GM03348 (cell line): ENCODE results near the gene OR13A1.
"Not testable (repeated sequence)": the region's sequence is repeated elsewhere in the genome, so short reads cannot be mapped to it uniquely, and the experiment has no call there.

ENCODE experiments used
- DNase-seq: peaks from one replicate; pipeline ENCODE4 v3.0.0; 2012; ENCODE audit warnings: low spot score

OR13A1 gene, protein sequence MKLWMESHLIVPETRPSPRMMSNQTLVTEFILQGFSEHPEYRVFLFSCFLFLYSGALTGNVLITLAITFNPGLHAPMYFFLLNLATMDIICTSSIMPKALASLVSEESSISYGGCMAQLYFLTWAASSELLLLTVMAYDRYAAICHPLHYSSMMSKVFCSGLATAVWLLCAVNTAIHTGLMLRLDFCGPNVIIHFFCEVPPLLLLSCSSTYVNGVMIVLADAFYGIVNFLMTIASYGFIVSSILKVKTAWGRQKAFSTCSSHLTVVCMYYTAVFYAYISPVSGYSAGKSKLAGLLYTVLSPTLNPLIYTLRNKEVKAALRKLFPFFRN

DNA sequence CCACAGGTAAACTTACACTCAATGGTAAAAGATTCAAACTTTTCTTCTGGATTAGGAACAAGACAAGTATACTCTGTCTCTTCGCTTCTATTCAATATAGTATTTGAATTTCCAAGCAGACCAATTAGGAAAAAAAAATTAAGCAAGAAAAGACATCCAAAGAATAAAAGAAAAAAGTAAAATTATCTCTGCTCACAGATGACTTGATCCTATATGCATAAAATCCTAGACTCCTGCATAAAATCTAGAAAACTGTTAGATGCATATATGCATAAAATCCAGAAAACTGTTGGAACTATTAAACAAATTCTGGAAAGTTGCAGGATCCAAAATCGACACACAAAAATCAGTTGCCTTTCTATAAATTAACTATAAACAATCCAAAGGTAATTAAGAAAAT is at the start of gene OR13A1:
Gene OR13A1, minus strand, starts transcription at position 101 of the 400 bp plus-strand sequence. CDS start 11,186 bp downstream, outside the sequence.
- no peak for DNase-seq

DNA sequence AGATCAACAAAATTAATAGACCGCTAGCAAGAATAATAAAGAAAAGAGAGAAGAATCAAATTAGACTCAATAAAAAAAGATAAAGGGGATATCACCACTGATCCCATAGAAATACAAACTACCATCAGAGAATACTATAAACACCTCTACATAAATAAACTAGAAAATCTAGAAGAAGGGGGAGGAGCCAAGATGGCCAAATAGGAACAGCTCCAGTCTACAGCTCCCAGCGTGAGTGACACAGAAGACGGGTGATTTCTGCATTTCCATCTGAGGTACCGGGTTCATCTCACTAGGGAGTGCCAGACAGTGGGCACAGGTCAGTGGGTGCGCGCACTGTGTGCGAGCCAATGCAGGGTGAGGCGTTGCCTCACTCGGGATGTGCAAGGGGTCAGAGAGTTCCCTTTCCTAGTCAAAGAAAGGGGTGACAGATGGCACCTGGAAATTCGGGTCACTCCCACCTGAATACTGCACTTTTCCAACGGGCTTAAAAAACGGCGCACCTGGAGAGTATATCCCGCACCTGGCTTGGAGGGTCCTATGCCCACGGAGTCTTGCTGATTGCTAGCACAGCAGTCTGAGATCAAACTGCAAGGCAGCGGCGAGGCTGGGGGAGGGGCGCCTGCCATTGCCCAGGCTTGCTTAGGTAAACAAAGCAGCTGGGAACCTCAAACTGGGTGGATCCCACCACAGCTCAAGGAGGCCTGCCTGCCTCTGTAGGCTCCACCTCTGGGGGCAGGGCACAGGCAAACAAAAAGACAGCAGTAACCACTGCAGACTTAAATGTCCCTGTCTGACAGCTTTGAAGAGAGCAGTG is 46.8 kb upstream of the OR13A1 start:
- DNase-seq: not testable (repeated sequence)

DNA sequence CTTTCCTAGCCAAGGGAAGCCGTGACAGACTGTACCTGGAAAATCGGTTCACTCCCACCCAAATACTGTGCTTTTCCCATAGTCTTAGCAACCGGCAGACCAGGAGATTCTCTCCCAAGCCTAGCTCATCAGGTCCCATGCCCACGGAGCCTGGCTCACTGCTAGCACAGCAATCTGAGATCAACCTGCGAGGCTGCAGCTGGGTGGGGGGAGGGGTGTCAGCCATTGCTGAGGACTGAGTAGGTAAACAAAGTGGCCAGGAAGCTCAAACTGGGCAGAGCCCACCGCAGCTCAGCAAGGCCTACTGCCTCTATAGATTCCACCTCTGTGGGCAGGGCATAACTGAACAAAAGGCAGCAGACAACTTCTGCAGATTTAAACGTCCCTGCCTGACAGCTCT is 43.6 kb upstream of the OR13A1 start:
- not testable (repeated sequence) for DNase-seq

DNA sequence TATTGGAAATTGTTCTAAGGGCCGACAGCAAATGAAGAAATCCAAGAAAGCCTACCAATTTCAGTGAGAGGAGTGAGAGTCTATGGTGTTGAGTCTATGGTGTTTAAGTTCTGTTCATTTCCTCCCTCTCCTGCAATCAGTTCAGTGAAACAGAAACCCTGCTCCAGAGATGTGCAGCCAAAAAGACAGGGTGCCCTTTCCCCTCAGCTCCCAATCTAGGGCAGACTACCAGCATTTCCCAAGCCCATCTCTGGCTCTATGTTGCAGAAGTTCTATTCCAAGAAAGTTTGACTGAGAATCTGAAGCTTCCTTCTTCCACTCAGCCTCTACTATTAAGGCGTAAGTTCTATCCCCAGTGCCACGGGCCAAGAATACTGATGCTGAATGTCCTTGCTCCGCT is 40.1 kb upstream of the OR13A1 start:
- no peak for DNase-seq

DNA sequence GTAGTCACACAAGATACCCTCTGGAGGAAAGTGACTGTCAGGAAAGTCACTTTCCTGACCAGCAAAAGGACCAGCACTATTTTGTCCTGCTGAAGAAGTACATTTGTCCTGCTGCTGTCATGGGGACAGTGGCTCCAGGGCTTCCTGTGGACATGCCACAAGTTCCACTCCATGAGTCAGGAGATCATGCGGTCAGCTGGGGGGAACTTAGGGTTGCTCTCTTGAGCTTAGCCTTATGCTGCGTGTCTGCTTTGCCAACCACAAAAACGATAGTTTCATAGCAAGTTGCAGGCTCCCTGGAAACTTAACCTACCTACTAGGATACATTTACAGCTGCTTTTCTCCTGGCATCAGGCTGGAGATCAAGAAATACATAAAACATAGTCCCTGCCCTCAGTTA is 38.9 kb upstream of the OR13A1 start:
- DNase-seq: no peak

DNA sequence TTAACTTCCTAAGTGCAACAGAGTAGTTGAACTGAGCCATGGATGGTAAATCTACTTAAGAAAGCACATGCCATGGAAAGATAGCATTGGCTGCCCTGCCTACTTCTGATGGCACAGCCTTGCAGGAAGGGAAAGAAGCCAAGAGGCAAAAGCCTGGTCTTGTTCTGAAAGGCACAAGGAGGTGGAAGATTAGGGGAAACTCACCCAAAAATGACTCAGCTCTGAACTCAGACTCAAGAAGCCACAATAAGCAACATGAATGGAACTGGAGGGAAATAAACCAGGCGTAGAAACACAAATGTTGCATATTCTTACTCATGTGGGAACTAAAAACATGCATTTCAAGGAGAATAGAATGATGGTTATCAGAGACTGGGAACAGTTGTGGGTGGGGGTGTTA is 37.8 kb upstream of the OR13A1 start:
- DNase-seq: no peak

DNA sequence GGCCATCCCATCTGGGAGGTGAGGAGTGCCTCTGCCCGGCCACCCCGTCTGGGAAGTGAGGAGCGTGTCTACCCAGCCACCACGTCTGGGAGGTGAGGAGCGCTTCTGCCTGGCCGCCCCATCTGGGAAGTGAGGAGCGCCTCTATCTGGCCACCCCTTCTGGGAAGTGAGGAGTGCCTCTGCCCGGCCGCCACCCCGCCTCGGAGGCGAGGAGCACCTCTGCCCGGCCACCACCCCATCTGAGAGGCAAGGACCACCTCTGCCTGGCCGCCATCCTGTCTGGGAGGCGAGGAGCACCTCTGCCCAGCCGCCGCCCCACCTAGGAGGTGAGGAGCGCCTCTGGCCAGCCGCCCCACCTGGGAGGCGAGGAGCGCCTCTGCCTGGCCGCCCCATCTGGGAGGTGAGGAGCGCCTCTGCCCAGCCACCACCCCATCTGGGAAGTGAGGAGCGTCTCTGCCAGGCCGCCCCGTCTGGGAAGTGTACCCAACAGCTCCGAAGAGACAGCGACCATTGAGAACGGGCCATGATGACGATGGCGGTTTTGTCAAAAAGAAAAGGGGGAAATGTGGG is 32.9 kb upstream of the OR13A1 start:
- DNase-seq: not testable (repeated sequence)

DNA sequence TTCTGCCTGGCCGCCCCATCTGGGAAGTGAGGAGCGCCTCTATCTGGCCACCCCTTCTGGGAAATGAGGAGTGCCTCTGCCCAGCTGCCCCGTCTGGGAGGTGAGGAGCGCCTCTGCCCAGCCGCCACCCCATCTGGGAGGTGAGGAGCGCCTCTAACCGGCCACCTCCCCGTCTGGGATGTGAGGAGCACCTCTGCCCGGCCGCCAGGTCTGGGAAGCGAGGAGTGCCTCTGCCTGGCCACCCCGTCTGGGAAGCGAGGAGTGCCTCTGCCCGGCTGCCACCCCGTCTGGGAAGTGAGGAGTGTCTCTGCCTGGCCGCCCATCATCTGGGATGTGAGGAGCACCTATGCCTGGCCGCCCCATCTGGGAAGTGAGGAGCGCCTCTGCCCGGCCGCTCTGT is 32.1 kb upstream of the OR13A1 start:
- not testable (repeated sequence) for DNase-seq

DNA sequence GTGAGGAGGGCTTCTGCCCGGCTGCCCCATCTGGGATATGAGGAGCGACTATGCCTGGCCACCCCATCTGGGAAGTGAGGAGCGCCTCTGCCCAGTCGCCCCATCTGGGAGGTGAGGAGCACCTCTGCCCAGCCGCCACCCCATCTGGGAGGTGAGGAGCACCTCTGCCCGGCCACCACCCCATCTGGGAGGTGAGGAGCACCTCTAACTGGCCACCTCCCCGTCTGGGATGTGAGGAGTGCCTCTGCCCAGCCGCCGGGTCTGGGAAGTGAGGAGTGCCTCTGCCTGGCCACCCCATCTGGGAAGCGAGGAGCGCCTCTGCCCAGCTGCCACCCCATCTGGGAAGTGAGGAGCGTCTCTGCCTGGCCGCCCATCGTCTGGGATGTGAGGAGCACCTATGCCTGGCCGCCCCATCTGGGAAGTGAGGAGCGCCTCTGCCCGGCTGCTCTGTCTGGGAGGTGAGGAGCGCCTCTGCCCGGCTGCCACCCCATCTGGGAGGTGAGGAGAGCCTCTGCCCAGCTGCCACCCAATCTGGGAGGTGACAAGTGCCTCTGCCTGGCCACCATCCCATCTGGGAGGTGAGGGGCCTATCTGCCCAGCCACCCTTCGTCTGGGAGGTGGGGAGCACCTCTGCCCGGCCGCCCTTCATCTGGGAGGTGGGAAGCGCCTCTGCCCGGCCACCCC is 31.4 kb upstream of the OR13A1 start:
- DNase-seq: not testable (repeated sequence)

DNA sequence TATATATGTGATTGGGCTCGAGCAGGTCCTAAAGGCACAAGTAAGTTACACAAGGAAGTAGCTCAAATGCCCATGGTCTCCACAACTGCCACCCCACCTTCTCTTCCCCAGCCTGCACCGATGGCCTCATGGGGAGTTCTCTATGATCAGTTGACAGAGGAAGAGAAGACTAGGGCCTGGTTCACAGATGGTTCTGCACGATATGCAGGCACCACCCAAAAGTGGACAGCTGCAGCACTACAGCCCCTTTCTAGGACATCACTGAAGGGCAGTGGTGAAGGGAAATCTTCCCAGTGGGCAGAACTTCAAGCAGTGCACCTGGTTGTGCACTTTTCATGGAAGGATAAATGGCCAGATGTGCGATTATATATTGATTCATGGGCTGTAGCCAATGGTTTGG is 25.0 kb upstream of the OR13A1 start:
- not testable (repeated sequence) for DNase-seq

DNA sequence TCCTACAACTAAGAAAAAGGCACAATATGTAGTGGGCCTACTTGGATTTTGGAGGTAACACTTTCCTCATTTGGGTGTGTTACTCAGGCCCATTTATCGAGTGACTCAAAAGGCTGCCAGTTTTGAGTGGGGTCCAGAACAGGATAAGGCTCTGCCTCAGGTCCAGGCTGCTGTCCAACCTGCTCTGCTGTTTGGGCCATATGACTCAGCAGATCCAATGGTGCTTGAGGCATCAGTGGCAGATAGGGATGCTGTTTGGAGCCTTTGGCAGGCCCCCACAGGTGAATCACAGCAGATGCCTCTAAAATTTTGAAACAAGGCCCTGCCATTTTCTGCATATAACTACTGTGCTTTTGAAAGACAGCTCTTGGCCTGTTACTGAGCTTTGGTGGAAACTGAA is 24.5 kb upstream of the OR13A1 start:
- no peak for DNase-seq

DNA sequence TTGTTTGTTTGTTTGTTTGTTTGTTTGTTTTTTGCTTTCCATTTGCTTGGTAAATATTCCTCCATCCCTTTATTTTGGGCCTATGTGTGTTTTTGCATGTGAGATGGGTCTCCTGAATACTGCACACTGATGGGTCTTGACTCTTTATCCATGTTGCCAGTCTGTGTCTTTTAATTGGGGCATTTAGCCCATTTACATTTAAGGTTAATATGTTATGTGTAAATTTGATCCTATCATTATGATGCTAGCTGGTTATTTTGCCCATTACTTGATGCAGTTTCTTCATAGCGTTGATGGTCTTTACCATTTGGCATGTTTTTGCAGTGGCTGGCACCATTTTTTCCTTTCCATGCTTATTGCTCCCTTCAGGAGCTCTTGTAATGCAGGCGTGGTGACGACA is 16.4 kb upstream of the OR13A1 start:
- DNase-seq: not testable (repeated sequence)

DNA sequence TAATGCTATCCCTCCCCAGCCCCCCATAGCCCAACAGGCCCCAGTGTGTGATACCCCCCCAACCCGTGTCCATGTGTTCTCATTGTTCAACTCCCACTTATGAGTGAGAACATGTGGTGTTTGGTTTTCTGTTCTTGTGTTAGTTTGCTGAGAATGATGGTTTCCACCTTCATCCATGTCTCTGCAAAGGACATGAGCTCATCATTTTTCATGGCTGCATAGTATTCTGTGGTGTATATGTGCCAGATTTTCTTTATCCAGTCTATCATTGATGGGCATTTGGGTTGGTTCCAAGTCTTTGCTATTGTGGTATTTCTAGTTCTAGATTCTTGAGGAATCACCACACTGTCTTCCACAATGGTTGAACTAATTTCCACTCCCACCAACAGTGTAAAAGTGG is 11.5 kb upstream of the OR13A1 start:
- DNase-seq: not testable (repeated sequence)

DNA sequence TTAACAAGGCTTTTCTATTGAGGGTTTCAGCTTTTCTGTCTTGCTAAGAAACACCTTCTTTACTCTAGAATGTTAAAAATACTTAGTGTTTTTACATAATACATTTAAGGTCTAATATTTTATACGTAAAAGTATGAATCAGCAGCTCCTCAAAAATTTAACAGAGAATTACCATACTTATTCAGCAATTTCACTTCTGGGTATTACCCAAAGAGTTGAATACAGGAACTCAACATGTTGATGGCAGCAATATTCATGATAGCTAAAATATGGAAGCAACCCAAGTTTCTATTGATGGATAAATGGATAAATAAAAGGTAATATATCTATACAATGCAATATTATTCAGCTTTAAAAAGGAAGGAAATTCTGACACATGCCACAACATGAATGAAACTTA is 9.7 kb upstream of the OR13A1 start:
- no peak for DNase-seq

DNA sequence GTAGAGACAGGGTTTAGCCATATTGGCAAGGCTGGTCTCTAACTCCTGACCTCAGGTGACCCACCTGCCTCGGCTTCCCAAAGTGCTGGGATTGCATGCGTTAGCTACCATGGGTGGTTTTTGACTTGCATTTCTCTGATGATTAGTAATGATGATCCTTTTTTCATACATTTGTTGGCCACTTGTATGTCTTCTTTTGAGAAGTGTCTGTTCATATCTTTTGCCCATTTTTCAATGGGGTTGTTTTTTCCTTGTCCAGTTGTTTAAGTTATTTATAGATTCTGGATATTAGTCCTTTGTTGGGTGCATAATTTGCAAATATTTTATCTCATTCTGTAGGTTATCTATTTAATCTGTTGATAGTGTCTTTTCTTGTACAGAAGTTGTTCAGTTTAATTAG is 4.3 kb upstream of the OR13A1 start:
- no peak for DNase-seq

DNA sequence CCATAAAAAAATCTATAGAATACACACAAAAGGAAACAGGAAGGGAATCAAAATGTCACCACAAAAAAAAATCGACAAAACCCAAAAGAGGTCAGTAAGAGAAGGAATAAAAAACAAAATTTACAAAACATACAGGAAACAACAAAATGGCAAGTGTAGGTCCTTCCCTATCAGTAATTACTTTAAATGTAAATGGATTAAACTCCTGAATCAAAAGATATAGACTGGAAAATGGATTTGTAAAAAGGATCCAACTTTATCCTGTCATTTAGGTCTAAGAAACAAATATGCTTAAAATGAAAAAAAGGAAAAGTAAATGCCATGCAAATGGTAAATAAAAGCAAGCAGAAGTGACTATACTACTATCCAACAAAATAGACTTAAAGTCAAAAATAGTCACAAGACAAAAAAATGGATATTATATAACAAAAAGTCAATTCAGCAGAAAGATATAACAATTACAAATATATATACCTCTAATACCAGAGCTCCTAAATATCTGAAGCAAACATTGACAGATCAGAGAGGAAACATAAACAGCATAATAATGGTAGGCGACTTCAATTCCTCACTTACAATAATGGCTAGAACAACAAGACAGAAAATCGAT is 2.0 kb downstream of the OR13A1 start:
- no peak for DNase-seq

DNA sequence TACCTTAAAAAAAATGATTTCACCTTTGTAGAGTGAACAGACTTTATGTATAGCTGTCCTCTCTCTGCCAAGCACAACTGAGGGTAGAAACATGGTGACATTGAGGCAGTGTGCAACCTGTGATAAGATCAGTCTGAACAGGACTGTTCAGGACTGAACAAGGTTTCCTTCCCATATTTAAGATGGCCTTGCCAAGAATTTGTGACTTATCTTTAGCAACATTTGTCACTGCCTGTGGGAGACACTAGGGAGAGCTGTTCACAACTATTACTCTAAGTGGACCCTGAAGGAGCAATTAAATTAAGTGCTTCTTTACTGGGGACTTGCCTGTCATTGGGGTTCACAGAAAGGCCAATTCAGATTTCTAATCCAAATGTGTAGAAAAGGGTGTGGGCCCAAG is 6.7 kb downstream of the OR13A1 start:
- no peak for DNase-seq

DNA sequence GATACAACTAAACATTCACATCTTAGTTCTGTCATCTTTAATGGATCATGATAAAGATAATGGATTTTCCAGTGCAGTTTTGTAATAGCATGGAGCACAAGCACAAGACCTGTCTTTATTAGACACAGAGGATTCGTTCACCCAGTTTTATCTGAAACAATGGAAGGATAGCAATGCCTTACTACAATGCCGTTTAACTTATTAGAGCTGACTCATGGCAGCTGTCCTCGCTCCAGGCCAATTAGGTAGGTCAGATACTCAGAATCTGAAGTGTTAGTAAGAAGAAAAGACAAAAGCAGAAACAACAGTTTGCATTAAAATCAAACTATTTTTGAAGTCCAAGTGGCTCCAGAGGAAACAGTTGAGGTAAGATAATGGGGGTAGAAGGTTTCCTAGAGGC is 12.8 kb downstream of the OR13A1 start:
- no peak for DNase-seq

DNA sequence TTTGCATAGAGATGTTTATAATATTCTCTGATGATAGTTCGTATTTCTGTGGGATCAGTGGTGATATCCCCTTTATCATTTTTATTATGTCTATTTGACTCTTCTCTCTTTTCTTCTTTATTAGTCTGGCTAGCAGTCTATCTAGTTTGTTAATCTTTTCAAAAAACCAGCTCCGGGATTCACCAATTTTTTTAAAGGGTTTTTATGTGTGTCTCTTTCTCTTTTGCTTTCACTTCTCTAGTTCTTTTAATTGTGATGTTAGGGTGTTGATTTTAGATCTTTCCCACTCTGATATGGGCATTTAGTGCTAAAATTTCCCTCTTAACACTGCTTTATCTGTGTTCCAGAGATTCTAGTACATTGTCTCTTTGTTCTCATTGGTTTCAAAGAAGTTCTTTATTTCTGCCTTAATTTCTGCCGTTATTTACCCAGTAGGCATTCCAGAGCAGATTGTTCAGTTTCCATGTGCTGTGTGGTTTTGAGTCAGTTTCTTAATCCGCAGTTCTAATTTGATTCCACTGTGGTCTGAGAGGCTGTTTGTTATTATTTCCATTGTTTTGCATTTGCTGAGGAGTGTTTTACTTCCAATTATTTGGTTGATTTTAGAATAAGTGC is 17.0 kb downstream of the OR13A1 start:
- DNase-seq: not testable (repeated sequence)

DNA sequence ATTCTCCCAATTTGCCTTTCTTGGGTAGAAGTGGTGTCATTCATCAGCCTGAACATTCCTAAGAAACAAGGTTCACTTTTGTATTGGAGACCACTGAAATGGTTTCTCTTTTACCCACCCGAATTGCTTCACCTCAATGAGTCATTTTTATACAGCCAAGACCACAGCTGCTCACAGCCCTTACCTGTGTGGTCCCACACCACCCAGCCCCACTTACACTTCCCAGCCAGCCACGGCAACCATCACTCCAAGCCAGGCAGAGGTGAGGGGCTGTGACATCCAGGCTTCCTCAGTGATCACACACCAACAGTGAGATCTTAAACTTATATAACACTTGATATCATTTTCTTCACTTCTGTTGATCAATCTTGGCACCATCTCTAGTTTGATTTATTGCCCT is 20.7 kb downstream of the OR13A1 start:
- no peak for DNase-seq

DNA sequence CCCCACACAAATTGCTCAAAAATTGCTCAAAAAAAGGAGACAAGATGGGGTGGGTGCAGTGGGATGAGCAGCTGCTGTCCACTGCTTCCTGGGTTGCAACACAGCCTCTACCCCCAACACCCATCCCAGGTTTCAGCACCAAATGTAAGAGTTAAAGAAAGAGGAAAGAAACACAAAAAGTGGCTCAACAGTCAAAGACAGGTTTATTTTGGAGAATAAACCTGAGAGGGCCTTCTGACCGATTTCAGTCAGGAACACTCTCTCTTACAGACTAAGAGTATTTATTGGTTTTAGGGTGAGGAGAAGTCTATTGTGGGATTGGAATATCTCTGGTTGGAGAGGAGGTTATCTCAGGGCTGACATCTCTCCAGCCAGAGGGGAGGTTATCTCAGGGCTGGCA is 28.4 kb downstream of the OR13A1 start:
- no peak for DNase-seq

DNA sequence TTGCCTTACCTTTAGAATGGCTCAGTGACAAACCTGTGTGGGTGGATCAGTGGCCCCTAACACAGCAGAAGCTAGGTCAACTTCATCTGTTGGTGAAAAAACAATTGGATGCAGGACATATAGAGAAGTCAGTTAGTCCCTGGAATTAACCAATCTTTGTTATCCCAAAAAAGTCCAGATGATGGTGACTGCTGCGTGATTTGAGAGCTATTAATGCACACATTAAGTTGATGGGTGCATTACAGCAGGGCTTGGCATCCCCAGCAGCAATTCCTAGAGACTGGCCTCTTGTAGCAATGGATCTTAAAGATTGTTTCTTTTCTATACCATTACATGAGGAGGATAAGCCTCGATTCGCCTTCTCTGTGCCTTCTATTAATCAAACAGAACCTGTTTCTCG is 33.3 kb downstream of the OR13A1 start:
- no peak for DNase-seq
